ENCODE measurements around the gene PCDHA3. TPM values are rescaled to one million over a fixed set of nuclear protein-coding genes. Genes with fewer than 3 reads are reported as not detected.
A peak's percentile ranks its signal among the peaks of the same experiment; 100 is the strongest.
"Not testable (repeated sequence)": the region's sequence is repeated elsewhere in the genome, so short reads cannot be mapped to it uniquely, and the experiment has no call there.

The PCDHA3 gene
- total and polyA plus RNA-seq, 2 experiments from 2014 or later: 0.12 to 1.1 TPM

GRCh38 chr5:140806834-140807775 is 6.2 kb downstream of the PCDHA3 start, which contains the start of gene PCDHA4:
TSS of gene PCDHA4 (plus strand) at chr5:140807068.
- Histone ChIP-seq H3K9me3 (ENCODE audit: low read depth) (no peaks in the 10 kb centered on the region), H3K27me3 (no peaks in the 10 kb centered on the region), H2AFZ (peak within 1 kb of the TSS; percentile 92), H4K20me1 (ENCODE audit: insufficient read depth, poor library complexity, severe bottlenecking) (no peaks in the 10 kb centered on the region), H3K4me1 (ENCODE audit: insufficient read depth) (no peaks in the 10 kb centered on the region), H3K9me2 (replicated peaks; ENCODE audit: insufficient read depth) (no peaks in the 10 kb centered on the region), H3K27ac (peak within 1 kb of the TSS; percentile 89), H3K79me2 (peaks cover 19% of the 10 kb centered on the region), H3K4me3 (peak within 1 kb of the TSS; percentile 83), H3K4me2 (peak within 1 kb of the TSS; percentile 80), H3K36me3 (replicated peaks; ENCODE audit: insufficient read depth, low read depth) (no peaks in the 10 kb centered on the region)
- peak; percentile 88 for DNase-seq (ENCODE audit: low spot score)
- TF ChIP-seq EZH2phosphoT487 (IDR thresholded peaks at IDR 0.05; ENCODE audit: low read depth, severe bottlenecking, unreplicated experiment): no peak
- peak; percentile 85 for TF ChIP-seq CTCF (IDR thresholded peaks at IDR 0.05; ENCODE audit: poor library complexity)
- WGBS (ENCODE audit: low lambda C conversion rate, missing lambda C conversion rate): 2% methylated on average over 46 of the region's 47 CpGs

- H3K27ac ChIP-seq; H2AFZ ChIP-seq; H3K36me3 ChIP-seq (replicated peaks; ENCODE audit: insufficient read depth, low read depth); DNase-seq (ENCODE audit: low spot score); H3K4me1 ChIP-seq (ENCODE audit: insufficient read depth); H3K9me3 ChIP-seq (ENCODE audit: low read depth); H4K20me1 ChIP-seq (ENCODE audit: insufficient read depth, poor library complexity, severe bottlenecking); H3K27me3 ChIP-seq; H3K4me3 ChIP-seq; H3K9me2 ChIP-seq (replicated peaks; ENCODE audit: insufficient read depth): not testable (repeated sequence)
- 99% methylated on average over 57 of the region's 62 CpGs for WGBS (ENCODE audit: low lambda C conversion rate, missing lambda C conversion rate)
- H3K4me2 ChIP-seq: peak overlapping the region; percentile 80
- peaks cover 23% of the 10 kb centered on the region for H3K79me2 ChIP-seq
These were observed 7.5 kb downstream of the PCDHA3 start for GRCh38 chr5:140808241-140808888.

- Histone ChIP-seq H4K20me1 (ENCODE audit: insufficient read depth, poor library complexity, severe bottlenecking) (no peaks in the 10 kb centered on the region), H3K9me3 (ENCODE audit: low read depth) (no peaks in the 10 kb centered on the region), H3K4me3 (no peak overlapping the region), H3K27me3 (no peaks in the 10 kb centered on the region), H3K4me2 (no peak overlapping the region), H3K9me2 (replicated peaks; ENCODE audit: insufficient read depth) (no peaks in the 10 kb centered on the region), H3K36me3 (replicated peaks; ENCODE audit: insufficient read depth, low read depth) (no peaks in the 10 kb centered on the region), H3K27ac (no peak overlapping the region), H3K4me1 (ENCODE audit: insufficient read depth) (no peaks in the 10 kb centered on the region), H2AFZ (no peak overlapping the region), H3K79me2 (peaks cover 28% of the 10 kb centered on the region)
- DNase-seq (ENCODE audit: low spot score): no peak
- TF ChIP-seq EZH2 (IDR thresholded peaks at IDR 0.05; ENCODE audit: borderline replicate concordance) (no peak), EZH2phosphoT487 (IDR thresholded peaks at IDR 0.05; ENCODE audit: low read depth, severe bottlenecking, unreplicated experiment) (no peak), CTCF (IDR thresholded peaks at IDR 0.05; ENCODE audit: poor library complexity) (no peak)
- WGBS (ENCODE audit: low lambda C conversion rate, missing lambda C conversion rate): 97% methylated on average over 41 of the region's 43 CpGs
These were observed 8.0 kb downstream of the PCDHA3 start for GRCh38 chr5:140808889-140809291.

Data from hepatocyte (in vitro differentiated cells).